Measurements from ENCODE around the gene GPRC5A. TPM values are rescaled to one million over a fixed set of nuclear protein-coding genes. Genes with fewer than 3 reads are reported as not detected.
A peak's percentile ranks its signal among the peaks of the same experiment; 100 is the strongest.

GPRC5A gene
- total RNA-seq, 1 donor from 2014 or later = 1.8 TPM

- DNase-seq (ENCODE audit: low read depth in 2 of 2) = no peak
These were observed 6.1 kb upstream of the GPRC5A start for GRCh38 chr12:12885096-12885792.

- DNase-seq (ENCODE audit: low read depth in 2 of 2) = peak in 1 of 2 donors; percentile 34
These were observed 3.9 kb upstream of the GPRC5A start for GRCh38 chr12:12887471-12887870.

- no peak for DNase-seq (ENCODE audit: low read depth in 2 of 2)
These were observed 1.7 kb upstream of the GPRC5A start for GRCh38 chr12:12889701-12890100.

- DNase-seq (ENCODE audit: low read depth in 2 of 2) = peak in 1 of 2 donors; percentile 79
These were observed 751 bp upstream of the GPRC5A start for GRCh38 chr12:12890543-12891079.

- DNase-seq (ENCODE audit: low read depth in 2 of 2) = no peak
These were observed 556 bp downstream of the GPRC5A start for GRCh38 chr12:12891881-12892355.

- no peak for DNase-seq (ENCODE audit: low read depth in 2 of 2)
These were observed 1.3 kb downstream of the GPRC5A start for GRCh38 chr12:12892681-12893141.

- DNase-seq (ENCODE audit: low read depth in 2 of 2) = no peak
These were observed 2.1 kb downstream of the GPRC5A start for GRCh38 chr12:12893438-12893837.

GRCh38 chr12:12896260-12896659, 4.9 kb downstream of the GPRC5A start:
- DNase-seq (ENCODE audit: low read depth in 2 of 2) = no peak

GRCh38 chr12:12897302-12897701, 5.9 kb downstream of the GPRC5A start:
- DNase-seq (ENCODE audit: low read depth in 2 of 2) = no peak

GRCh38 chr12:12898136-12898717, 6.9 kb downstream of the GPRC5A start:
- DNase-seq (ENCODE audit: low read depth in 2 of 2) = no peak

- DNase-seq (ENCODE audit: low read depth in 2 of 2) = no peak
These were observed 7.6 kb downstream of the GPRC5A start for GRCh38 chr12:12898911-12899511.

- peak; percentile 30 to 82 for DNase-seq (ENCODE audit: low read depth in 2 of 2)
These were observed 8.4 kb downstream of the GPRC5A start for GRCh38 chr12:12899530-12900380.

- no peak for DNase-seq (ENCODE audit: low read depth in 2 of 2)
These were observed 9.4 kb downstream of the GPRC5A start for GRCh38 chr12:12900786-12901157.

GRCh38 chr12:12901158-12901791, 9.9 kb downstream of the GPRC5A start:
- peak in 1 of 2 donors; percentile 72 for DNase-seq (ENCODE audit: low read depth in 2 of 2)

- DNase-seq (ENCODE audit: low read depth in 2 of 2) = no peak
These were observed 10.7 kb downstream of the GPRC5A start for GRCh38 chr12:12902036-12902435.

- no peak for DNase-seq (ENCODE audit: low read depth in 2 of 2)
These were observed 12.6 kb downstream of the GPRC5A start for GRCh38 chr12:12903642-12904609.

- DNase-seq (ENCODE audit: low read depth in 2 of 2) = no peak
These were observed 16.2 kb downstream of the GPRC5A start for GRCh38 chr12:12907552-12907951.

- DNase-seq (ENCODE audit: low read depth in 2 of 2) = no peak
These were observed 16.9 kb downstream of the GPRC5A start for GRCh38 chr12:12908252-12908651.

GRCh38 chr12:12908711-12909110, 17.3 kb downstream of the GPRC5A start:
- no peak for DNase-seq (ENCODE audit: low read depth in 2 of 2)

Measured in dermis microvascular lymphatic vessel endothelial cell (primary cell).